K562 (cell line): ENCODE results near the gene TMEM247. TPM values are rescaled to one million over a fixed set of nuclear protein-coding genes. Genes with fewer than 3 reads are reported as not detected.

Experiments used
- GABPA ChIP-seq: fragments of 200-800 bp; sonication (Bioruptor generic); conservative IDR thresholded peaks from 2 replicates; pipeline ENCODE4 v1.6.1; 2016; ENCODE audit warnings: low read depth, missing genetic modification characterization, missing compliant biosample characterization
- NCOA1 ChIP-seq: fragments of 450-650 bp; IDR thresholded peaks from 2 replicates; pipeline ENCODE4 v1.6.1; 2016; ENCODE audit warnings: low read depth
- POLR2H ChIP-seq: IDR thresholded peaks from 2 replicates; pipeline ENCODE4 v1.6.1; 2016; ENCODE audit warnings: missing genetic modification characterization, low read depth, mild to moderate bottlenecking, control low read depth, missing compliant biosample characterization, moderate library complexity
- RBM22 ChIP-seq: fragments of 200-400 bp; formaldehyde crosslinking; IDR thresholded peaks from 2 replicates; pipeline ENCODE4 v1.6.1; 2018; ENCODE audit warnings: low read length, low read depth; ENCODE audit not compliant: poor library complexity, severe bottlenecking
- ZNF3 ChIP-seq: fragments of 250-450 bp; sonication (Bioruptor Pico); IDR thresholded peaks from 2 replicates; pipeline ENCODE4 v1.5.0; 2021; ENCODE audit warnings: mild to moderate bottlenecking, moderate library complexity
- ZNF699 ChIP-seq: fragments of 250-450 bp; sonication (Bioruptor Pico); IDR thresholded peaks from 2 replicates; pipeline ENCODE4 v1.8.0; 2021; ENCODE audit warnings: mild to moderate bottlenecking, moderate library complexity; ENCODE audit not compliant: insufficient replicate concordance
- polyA plus RNA-seq, 8 experiments: library from polyadenylated mRNA; depleted of rRNA in 4 of 8; stranded (reverse) in 5 of 8; unstranded in 3 of 8; fragments of >200 nt; fragmentation: Nextera tagmentation in 2 of 8; fragmentation: Illumina TruSeq in 1 of 8; extraction: Ambion mirVana in 2 of 8; extraction: Trizol in 1 of 8; gene quantifications; 2 replicates each; pipeline versions ENCODE4 v1.2.1 to v1.2.3, GENCODE V29; 2011 to 2014; ENCODE audit warnings: inconsistent platforms in 1 of 8, missing spikeins in 1 of 8
- total RNA-seq, 7 experiments: library from RNA; depleted of rRNA in 6 of 7; stranded (reverse); fragments of >200 nt in 6 of 7; fragmentation: Illumina TruSeq in 2 of 7; extraction: Trizol in 2 of 7; gene quantifications; 2 replicates each; pipeline versions ENCODE4 v1.2.1 to v1.2.3, GENCODE V29; 2011 to 2021; ENCODE audit warnings: low replicate concordance in 1 of 7
- TF ChIP-seq, protein P1 (sequence below), 2 experiments: fragments of 450-650 bp in 1 of 2; sonication (generic) in 1 of 2; formaldehyde crosslinking; conservative IDR thresholded peaks; 2 replicates each; pipeline versions ENCODE4 v1.4.0 to v1.8.1; 2020 to 2022; ENCODE audit warnings: mild to moderate bottlenecking in 1 of 2, missing genetic modification reagents in 1 of 2
- TF ChIP-seq, protein P2 (sequence below): fragments of 450-650 bp; IDR thresholded peaks from 2 replicates; pipeline ENCODE4 v1.6.1; 2016; ENCODE audit warnings: low read depth
- TF ChIP-seq, protein P3 (sequence below): fragments of 450-650 bp; IDR thresholded peaks from 2 replicates; pipeline ENCODE4 v1.6.1; 2017; ENCODE audit warnings: antibody characterized with exemption, mild to moderate bottlenecking
- TF ChIP-seq, protein P4 (sequence below): IDR thresholded peaks from 2 replicates; pipeline ENCODE4 v1.6.1; 2011; ENCODE audit warnings: borderline replicate concordance, low read depth, mild to moderate bottlenecking, moderate library complexity, low read length; ENCODE audit not compliant: insufficient read depth, poor library complexity, severe bottlenecking
- TF ChIP-seq, protein P5 (sequence below): fragments of 450-650 bp; formaldehyde crosslinking; IDR thresholded peaks from 2 replicates; pipeline ENCODE4 v1.4.0; 2022; ENCODE audit warnings: mild to moderate bottlenecking, moderate library complexity

Gene TMEM247
- total and polyA plus RNA-seq, 9 of the 15 experiments (the other 6 are each of a cell fraction or from before 2014, with no cell fraction given): 0.24 to 4.7 (median 3.1) TPM

DNA sequence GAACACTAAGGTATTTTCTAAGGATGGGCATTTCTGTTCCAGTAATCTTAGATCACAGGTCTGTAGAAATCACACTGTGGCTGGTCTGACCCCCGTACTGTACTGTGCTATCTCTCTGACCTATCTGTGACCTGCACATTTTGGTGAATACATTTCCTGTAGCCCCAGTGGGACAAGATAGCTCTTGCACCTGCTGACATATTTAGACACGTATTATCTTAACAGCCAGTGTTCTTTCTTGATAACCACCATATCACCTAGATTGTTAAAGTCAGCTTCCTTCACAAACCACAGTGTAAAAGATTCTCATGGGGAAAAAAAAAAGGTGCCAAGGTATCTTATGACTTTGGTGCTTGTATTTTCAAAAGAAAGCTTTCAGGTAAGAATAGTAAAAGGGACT, 39.8 kb upstream of the TMEM247 start (continued):
- TF ChIP-seq, protein P1, sequence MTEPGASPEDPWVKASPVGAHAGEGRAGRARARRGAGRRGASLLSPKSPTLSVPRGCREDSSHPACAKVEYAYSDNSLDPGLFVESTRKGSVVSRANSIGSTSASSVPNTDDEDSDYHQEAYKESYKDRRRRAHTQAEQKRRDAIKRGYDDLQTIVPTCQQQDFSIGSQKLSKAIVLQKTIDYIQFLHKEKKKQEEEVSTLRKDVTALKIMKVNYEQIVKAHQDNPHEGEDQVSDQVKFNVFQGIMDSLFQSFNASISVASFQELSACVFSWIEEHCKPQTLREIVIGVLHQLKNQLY (CRISPR knock-in tag; conservative IDR thresholded peaks at IDR 0.05): no peak
- peak; percentile 34; the same call in 1 of the 2 replicates for TF ChIP-seq GABPA (tag)
- no peak for TF ChIP-seq ZNF3 (CRISPR knock-in tag)
- TF ChIP-seq POLR2H (tag): no peak
- TF ChIP-seq, protein P2, sequence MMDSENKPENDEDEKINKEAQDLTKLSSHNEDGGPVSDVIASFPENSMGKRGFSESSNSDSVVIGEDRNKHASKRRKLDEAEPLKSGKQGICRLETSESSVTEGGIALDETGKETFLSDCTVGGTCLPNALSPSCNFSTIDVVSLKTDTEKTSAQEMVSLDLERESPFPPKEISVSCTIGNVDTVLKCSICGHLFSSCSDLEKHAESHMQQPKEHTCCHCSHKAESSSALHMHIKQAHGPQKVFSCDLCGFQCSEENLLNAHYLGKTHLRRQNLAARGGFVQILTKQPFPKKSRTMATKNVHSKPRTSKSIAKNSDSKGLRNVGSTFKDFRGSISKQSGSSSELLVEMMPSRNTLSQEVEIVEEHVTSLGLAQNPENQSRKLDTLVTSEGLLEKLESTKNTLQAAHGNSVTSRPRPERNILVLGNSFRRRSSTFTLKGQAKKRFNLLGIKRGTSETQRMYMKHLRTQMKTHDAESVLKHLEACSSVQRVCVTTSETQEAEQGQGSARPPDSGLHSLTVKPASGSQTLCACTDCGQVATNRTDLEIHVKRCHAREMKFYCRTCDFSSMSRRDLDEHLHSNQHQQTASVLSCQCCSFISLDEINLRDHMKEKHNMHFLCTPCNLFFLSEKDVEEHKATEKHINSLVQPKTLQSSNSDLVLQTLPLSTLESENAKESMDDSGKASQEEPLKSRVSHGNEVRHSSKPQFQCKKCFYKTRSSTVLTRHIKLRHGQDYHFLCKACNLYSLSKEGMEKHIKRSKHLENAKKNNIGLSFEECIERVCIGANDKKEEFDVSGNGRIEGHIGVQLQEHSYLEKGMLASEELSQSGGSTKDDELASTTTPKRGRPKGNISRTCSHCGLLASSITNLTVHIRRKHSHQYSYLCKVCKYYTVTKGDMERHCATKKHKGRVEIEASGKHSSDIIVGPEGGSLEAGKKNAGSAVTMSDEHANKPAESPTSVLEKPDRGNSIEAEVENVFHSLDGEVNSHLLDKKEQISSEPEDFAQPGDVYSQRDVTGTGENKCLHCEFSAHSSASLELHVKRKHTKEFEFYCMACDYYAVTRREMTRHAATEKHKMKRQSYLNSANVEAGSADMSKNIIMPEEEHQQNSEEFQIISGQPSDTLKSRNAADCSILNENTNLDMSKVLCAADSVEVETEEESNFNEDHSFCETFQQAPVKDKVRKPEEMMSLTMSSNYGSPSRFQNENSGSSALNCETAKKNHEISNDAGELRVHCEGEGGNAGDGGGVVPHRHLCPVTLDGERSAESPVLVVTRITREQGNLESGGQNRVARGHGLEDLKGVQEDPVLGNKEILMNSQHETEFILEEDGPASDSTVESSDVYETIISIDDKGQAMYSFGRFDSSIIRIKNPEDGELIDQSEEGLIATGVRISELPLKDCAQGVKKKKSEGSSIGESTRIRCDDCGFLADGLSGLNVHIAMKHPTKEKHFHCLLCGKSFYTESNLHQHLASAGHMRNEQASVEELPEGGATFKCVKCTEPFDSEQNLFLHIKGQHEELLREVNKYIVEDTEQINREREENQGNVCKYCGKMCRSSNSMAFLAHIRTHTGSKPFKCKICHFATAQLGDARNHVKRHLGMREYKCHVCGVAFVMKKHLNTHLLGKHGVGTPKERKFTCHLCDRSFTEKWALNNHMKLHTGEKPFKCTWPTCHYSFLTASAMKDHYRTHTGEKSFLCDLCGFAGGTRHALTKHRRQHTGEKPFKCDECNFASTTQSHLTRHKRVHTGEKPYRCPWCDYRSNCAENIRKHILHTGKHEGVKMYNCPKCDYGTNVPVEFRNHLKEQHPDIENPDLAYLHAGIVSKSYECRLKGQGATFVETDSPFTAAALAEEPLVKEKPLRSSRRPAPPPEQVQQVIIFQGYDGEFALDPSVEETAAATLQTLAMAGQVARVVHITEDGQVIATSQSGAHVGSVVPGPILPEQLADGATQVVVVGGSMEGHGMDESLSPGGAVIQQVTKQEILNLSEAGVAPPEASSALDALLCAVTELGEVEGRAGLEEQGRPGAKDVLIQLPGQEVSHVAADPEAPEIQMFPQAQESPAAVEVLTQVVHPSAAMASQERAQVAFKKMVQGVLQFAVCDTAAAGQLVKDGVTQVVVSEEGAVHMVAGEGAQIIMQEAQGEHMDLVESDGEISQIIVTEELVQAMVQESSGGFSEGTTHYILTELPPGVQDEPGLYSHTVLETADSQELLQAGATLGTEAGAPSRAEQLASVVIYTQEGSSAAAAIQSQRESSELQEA: no peak
- TF ChIP-seq, protein P3, sequence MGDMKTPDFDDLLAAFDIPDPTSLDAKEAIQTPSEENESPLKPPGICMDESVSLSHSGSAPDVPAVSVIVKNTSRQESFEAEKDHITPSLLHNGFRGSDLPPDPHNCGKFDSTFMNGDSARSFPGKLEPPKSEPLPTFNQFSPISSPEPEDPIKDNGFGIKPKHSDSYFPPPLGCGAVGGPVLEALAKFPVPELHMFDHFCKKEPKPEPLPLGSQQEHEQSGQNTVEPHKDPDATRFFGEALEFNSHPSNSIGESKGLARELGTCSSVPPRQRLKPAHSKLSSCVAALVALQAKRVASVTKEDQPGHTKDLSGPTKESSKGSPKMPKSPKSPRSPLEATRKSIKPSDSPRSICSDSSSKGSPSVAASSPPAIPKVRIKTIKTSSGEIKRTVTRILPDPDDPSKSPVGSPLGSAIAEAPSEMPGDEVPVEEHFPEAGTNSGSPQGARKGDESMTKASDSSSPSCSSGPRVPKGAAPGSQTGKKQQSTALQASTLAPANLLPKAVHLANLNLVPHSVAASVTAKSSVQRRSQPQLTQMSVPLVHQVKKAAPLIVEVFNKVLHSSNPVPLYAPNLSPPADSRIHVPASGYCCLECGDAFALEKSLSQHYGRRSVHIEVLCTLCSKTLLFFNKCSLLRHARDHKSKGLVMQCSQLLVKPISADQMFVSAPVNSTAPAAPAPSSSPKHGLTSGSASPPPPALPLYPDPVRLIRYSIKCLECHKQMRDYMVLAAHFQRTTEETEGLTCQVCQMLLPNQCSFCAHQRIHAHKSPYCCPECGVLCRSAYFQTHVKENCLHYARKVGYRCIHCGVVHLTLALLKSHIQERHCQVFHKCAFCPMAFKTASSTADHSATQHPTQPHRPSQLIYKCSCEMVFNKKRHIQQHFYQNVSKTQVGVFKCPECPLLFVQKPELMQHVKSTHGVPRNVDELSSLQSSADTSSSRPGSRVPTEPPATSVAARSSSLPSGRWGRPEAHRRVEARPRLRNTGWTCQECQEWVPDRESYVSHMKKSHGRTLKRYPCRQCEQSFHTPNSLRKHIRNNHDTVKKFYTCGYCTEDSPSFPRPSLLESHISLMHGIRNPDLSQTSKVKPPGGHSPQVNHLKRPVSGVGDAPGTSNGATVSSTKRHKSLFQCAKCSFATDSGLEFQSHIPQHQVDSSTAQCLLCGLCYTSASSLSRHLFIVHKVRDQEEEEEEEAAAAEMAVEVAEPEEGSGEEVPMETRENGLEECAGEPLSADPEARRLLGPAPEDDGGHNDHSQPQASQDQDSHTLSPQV: no peak
- no peak for TF ChIP-seq ZNF699
- TF ChIP-seq, protein P4, sequence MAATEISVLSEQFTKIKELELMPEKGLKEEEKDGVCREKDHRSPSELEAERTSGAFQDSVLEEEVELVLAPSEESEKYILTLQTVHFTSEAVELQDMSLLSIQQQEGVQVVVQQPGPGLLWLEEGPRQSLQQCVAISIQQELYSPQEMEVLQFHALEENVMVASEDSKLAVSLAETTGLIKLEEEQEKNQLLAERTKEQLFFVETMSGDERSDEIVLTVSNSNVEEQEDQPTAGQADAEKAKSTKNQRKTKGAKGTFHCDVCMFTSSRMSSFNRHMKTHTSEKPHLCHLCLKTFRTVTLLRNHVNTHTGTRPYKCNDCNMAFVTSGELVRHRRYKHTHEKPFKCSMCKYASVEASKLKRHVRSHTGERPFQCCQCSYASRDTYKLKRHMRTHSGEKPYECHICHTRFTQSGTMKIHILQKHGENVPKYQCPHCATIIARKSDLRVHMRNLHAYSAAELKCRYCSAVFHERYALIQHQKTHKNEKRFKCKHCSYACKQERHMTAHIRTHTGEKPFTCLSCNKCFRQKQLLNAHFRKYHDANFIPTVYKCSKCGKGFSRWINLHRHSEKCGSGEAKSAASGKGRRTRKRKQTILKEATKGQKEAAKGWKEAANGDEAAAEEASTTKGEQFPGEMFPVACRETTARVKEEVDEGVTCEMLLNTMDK: no peak
- TF ChIP-seq NCOA1: peak; percentile 55; the same call in 1 of the 2 replicates
- no peak for TF ChIP-seq RBM22
- TF ChIP-seq, protein P5, sequence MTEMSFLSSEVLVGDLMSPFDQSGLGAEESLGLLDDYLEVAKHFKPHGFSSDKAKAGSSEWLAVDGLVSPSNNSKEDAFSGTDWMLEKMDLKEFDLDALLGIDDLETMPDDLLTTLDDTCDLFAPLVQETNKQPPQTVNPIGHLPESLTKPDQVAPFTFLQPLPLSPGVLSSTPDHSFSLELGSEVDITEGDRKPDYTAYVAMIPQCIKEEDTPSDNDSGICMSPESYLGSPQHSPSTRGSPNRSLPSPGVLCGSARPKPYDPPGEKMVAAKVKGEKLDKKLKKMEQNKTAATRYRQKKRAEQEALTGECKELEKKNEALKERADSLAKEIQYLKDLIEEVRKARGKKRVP (CRISPR knock-in tag): no peak
